ENCODE measurements around the gene TMEM259.

Gene TMEM259

DNA sequence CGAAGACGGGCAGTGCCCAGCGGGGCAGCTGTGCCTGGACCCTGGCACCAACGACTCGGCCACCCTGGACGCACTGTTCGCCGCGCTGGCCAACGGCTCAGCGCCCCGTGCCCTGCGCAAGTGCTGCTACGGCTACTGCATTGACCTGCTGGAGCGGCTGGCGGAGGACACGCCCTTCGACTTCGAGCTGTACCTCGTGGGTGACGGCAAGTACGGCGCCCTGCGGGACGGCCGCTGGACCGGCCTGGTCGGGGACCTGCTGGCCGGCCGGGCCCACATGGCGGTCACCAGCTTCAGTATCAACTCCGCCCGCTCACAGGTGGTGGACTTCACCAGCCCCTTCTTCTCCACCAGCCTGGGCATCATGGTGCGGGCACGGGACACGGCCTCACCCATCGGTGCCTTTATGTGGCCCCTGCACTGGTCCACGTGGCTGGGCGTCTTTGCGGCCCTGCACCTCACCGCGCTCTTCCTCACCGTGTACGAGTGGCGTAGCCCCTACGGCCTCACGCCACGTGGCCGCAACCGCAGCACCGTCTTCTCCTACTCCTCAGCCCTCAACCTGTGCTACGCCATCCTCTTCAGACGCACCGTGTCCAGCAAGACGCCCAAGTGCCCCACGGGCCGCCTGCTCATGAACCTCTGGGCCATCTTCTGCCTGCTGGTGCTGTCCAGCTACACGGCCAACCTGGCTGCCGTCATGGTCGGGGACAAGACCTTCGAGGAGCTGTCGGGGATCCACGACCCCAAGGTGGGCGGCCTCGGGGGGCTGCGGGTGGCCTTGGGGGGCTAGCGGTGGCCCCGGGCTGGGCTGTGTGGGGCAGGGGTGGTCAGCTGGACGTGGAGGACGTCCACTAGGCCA lies 15.9 kb downstream of the TMEM259 start:
- FAIRE-seq (no peak), DNase-seq (ENCODE audit: low spot score) (no peak)

DNA sequence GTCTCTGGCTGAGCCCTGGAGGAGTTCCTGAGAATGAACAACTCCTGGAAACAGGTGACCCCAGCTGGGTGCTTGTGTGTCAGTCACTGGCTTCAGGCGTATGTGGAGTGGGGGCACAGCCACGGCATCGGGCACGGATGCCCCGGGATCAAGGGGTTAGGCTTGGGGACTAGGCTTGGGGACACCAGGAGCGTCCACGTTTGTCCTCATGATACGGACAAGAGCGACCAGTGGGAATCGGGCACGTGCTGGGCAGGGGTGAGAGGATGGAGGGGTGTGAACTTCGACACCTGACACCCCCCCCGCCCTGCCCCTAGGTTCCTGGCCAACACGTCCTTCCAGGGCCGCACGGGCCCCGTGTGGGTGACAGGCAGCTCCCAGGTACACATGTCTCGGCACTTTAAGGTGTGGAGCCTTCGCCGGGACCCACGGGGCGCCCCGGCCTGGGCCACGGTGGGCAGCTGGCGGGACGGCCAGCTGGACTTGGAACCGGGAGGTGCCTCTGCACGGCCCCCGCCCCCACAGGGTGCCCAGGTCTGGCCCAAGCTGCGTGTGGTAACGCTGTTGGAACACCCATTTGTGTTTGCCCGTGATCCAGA lies 16.6 kb downstream of the TMEM259 start:
- FAIRE-seq (no peak), DNase-seq (ENCODE audit: low spot score) (no peak)

DNA sequence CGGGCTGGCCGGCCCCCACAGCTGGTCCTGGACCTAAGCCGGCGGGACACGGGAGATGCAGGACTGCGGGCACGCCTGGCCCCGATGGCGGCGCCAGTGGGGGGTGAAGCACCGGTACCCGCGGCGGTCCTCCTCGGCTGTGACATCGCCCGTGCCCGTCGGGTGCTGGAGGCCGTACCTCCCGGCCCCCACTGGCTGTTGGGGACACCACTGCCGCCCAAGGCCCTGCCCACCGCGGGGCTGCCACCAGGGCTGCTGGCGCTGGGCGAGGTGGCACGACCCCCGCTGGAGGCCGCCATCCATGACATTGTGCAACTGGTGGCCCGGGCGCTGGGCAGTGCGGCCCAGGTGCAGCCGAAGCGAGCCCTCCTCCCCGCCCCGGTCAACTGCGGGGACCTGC lies 17.6 kb downstream of the TMEM259 start:
- FAIRE-seq, result no peak
- DNase-seq (ENCODE audit: low spot score), result no peak

DNA sequence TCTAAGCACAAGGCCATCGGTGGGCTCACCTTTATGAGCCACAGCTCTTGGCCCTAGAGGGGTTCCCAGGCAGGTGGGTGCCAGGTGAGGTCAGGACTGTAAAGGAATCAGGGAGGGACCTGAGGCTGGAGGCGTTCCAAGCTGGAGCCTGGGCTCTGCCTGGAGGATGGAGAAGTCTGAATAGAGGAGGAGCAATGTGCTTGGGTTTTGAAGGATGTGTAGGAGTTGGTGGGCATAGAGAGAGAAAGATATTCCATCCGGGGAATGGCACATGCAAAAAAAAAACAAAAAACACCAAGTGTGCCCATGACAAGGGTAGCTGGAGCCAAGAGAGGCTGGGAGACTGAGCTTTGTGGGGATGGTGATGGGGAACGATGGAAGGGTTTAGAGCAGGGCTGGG lies 18.3 kb downstream of the TMEM259 start:
- DNase-seq (ENCODE audit: low spot score) (no peak), FAIRE-seq (no peak)

DNA sequence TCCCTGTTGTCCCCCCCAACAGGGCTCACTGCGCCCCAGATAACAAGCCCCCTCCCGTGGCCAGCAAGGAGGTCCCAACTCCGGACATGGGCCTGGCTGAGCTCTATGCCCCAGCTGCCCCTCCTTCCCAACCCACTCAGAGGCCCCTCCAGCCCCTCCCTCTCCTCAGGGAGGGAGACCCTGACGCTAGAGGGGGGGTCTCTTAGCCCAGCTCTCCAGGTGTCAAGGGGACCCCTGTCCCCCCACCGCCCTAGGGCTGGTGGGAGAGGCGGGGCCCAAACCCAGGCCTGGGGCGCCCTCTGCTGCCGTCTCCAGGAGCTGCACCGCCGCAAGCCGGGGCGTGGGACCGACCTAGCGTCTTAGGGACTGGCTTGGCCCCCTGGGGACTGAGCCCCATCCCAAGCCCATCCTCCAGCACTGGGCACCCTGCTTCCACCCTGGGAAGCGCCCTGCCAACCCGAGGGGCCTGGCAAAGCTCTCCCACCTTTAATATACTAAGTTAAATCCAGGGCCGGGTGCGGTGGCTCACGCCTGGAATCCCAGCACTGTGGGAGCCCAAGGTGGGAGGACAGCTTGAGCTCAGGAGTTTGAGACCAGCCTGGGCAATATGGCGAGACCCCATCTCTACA lies 19.3 kb downstream of the TMEM259 start:
- DNase-seq (ENCODE audit: low spot score), result peak; percentile 53
- no peak for FAIRE-seq

DNA sequence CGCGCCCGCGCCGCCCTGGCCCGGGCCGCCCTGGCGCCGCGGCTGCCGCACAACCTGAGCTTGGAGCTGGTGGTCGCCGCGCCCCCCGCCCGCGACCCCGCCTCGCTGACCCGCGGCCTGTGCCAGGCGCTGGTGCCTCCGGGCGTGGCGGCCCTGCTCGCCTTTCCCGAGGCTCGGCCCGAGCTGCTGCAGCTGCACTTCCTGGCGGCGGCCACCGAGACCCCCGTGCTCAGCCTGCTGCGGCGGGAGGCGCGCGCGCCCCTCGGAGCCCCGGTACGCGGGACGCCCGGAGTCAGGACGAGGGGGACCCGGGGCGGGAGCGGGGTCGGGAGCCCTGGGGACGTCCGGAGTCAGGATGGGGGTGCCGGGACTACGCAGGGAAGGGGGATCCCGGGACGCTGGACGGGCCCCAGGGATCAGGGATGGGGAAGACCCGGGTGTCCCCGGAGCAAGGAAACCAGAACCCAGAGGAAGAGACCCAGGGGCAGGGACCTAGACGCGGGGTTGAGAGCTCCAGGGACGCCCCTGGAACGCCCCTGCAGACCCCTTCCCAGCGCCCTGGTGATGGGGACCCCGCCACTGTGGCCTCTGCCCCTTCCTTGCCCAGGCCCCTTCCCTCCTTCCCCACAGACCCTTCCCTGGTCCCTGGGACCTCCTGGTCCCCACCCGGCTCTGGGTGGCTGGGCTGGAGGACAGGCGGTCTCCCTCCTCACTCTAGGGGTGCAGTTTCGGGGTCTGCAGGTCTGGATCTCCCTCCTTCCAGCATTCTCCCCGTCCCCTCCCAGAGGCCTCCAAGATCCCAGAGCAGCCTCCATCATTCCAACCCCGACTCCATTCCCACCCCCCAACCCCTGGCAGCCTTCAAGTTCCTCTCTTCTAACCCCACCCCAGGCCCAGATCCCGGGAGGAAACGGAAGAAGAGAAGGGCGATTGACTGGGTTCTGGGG lies 20.1 kb downstream of the TMEM259 start:
- DNase-seq (ENCODE audit: low spot score), result no peak
- no peak for FAIRE-seq

- no peak for DNase-seq (ENCODE audit: low spot score)
- FAIRE-seq, result no peak
Measured at GRCh38 chr19:1000095-1000494, 20.8 kb downstream of the TMEM259 start, which contains the start of gene GRIN3B. GRIN3B (plus strand) TSS chr19:1000419; CDS start chr19:1000438, 19 bp downstream.

DNA sequence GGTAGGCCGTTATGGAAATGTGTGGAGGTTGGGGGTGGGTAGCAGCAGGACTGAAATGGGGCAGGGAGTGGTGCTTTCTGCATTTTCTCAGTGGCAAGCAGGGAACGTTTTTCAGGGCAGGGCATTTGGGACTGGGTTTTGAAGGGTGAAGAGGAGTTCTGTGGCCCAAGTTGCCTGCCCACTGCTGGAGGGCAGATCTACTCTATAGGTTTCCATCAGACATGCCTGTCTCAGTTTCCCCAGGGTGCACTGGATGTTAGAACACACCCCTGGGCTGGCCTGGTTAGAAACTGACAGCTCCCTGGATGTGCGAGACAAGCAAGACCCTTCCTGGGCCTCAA lies 21.6 kb downstream of the TMEM259 start:
- DNase-seq (ENCODE audit: low spot score) (no peak), FAIRE-seq (no peak)

- FAIRE-seq (no peak), DNase-seq (ENCODE audit: low spot score) (no peak)
Measured at GRCh38 chr19:998064-998463, 22.9 kb downstream of the TMEM259 start.

- FAIRE-seq (no peak), DNase-seq (ENCODE audit: low spot score) (no peak)
Measured at GRCh38 chr19:996051-996838, 24.7 kb downstream of the TMEM259 start.

GRCh38 chr19:995051-995827 lies 25.7 kb downstream of the TMEM259 start:
- DNase-seq (ENCODE audit: low spot score) (no peak), FAIRE-seq (no peak)

GRCh38 chr19:994516-994915 lies 26.4 kb downstream of the TMEM259 start:
- FAIRE-seq, result no peak
- no peak for DNase-seq (ENCODE audit: low spot score)

DNA sequence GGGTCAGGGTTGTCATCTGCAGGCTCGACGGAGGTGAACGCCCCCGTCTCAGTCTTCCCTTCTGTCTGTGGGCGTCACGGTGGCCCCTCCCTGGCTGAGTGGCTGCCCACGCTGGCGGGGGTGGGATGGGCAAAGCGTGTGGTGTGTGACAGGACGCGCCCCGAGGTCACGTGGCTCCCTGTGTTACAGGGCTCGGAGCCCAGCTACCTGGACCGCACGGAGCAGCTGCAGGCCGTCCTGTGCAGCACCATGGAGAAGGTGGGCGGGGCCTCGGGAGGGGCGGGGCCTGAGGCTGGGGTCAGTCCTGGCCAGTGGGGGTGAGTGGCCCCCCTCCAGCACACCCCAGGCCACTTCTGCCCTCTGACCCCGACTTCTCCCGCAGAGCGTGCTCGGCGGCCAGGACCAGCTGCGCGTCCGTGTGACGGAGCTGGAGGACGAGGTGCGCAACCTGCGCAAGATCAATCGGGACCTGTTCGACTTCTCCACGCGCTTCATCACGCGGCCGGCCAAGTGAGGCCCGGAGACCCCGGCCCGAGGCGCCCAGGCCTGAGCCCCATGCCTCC lies 27.0 kb downstream of the TMEM259 start:
- no peak for DNase-seq (ENCODE audit: low spot score)
- FAIRE-seq, result no peak

DNA sequence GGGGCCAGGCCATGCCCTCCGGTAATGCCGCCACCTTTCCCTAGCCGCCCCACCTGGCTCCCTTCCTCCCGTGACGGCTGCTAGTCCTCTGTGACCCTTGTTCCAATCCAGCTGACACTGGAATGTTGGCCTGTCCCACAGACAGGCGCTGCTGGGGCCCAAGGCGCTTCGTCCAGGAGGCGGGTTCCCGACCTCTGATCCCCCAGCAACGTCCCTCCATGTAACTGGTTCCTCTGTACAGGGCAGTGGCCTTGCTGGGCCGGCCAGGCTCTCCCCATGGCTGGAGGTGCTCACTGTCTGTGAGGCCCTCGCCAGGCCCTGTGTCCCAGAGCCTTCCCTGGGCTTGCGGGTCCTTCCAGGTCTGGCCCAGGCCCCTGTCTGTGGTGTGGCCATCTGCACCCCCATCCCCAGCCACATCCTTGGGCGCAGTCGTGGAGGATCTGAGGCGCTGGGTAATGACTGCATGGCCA lies 27.5 kb downstream of the TMEM259 start:
- FAIRE-seq (no peak), DNase-seq (ENCODE audit: low spot score) (no peak)

- FAIRE-seq, result no peak
- DNase-seq (ENCODE audit: low spot score), result no peak
Measured at GRCh38 chr19:992670-993055, 28.3 kb downstream of the TMEM259 start.

GRCh38 chr19:991932-992669 lies 28.8 kb downstream of the TMEM259 start:
- FAIRE-seq (no peak), DNase-seq (ENCODE audit: low spot score) (no peak)

- DNase-seq (ENCODE audit: low spot score), result peak; percentile 50
Measured at GRCh38 chr19:991174-991931, 29.6 kb downstream of the TMEM259 start.

GRCh38 chr19:990746-991145 lies 30.2 kb downstream of the TMEM259 start:
- DNase-seq (ENCODE audit: low spot score) (no peak), FAIRE-seq (no peak)

More at GRCh38 chr19:991174-991931, 29.6 kb downstream of the TMEM259 start:
- FAIRE-seq, result no peak
